Spleen (tissue), 7 donors: Measurements from ENCODE around the gene ZSWIM7.

Source experiments
- CTCF ChIP-seq, 11 experiments: fragments of 200-600 bp in 7 of 11; fragments of 450-650 bp in 4 of 11; sonication (generic) in 4 of 11; IDR thresholded peaks in 8 of 11; conservative IDR thresholded peaks in 3 of 11; 1 replicate in 7 of 11; 2 replicates in 4 of 11; pipeline versions ENCODE4 v1.4.0 to v1.8.0; 2016 to 2021; ENCODE audit warnings: antibody characterized with exemption in 11 of 11, inconsistent platforms in 4 of 11, mild to moderate bottlenecking in 1 of 11
- POLR2A ChIP-seq, 3 donors: fragments of 450-650 bp; IDR thresholded peaks; one replicate each; pipeline ENCODE4 v1.5.1; 2017; ENCODE audit warnings: antibody characterized with exemption in 3 of 3, mild to moderate bottlenecking in 1 of 3
- donor health status: DM: no; HTN: no; CAD: no; lungs with moderate emphysema.
- donor health status: DM: no; HTN: no; CAD: no.
- donor health status: DM: no; HTN: no; CAD: no.

- no peak for TF ChIP-seq CTCF (IDR thresholded peaks at IDR 0.05 in 8 of 11, conservative IDR thresholded peaks at IDR 0.05 in 3 of 11)
- no peak for TF ChIP-seq POLR2A (IDR thresholded peaks at IDR 0.05)
Observed at GRCh38 chr17:15965528-15965927, 34.0 kb downstream of the ZSWIM7 start.
